HL-60 (cell line): ENCODE results near the gene PLG.
"Not testable (repeated sequence)": the region's sequence is repeated elsewhere in the genome, so short reads cannot be mapped to it uniquely, and the experiment has no call there.

Experiments
- DNase-seq, 2 experiments: peaks; one replicate each; pipeline ENCODE4 v3.0.0-alpha.2; 2010 to 2020; ENCODE audit warnings: low read depth in 1 of 2, low spot score in 1 of 2
- H3K27ac ChIP-seq: fragments of 250-450 bp; sonication (Bioruptor Pico); replicated peaks from 2 replicates; pipeline ENCODE4 v1.5.1; 2020; ENCODE audit warnings: mild to moderate bottlenecking, moderate library complexity
- H3K27me3 ChIP-seq: fragments of 250-450 bp; sonication (Bioruptor Pico); 2 replicates; pipeline ENCODE4 v1.5.1; 2021; ENCODE audit warnings: mild to moderate bottlenecking, moderate library complexity; ENCODE audit not compliant: insufficient read depth, poor library complexity, severe bottlenecking
- H3K4me3 ChIP-seq: replicated peaks from 2 replicates; pipeline ENCODE4 v1.5.1; 2011; ENCODE audit warnings: mild to moderate bottlenecking, control low read depth, low read length; ENCODE audit not compliant: insufficient read depth
- GABPA ChIP-seq: IDR thresholded peaks from 2 replicates; pipeline ENCODE4 v1.6.1; 2012; ENCODE audit warnings: low read depth
- POLR2AphosphoS5 ChIP-seq: IDR thresholded peaks from 2 replicates; pipeline ENCODE4 v1.6.1; 2012; ENCODE audit warnings: low read depth
- SPI1 ChIP-seq: IDR thresholded peaks from 2 replicates; pipeline ENCODE4 v1.6.1; 2012; ENCODE audit warnings: low read depth, mild to moderate bottlenecking, borderline replicate concordance
- TF ChIP-seq, protein P1 (sequence below): IDR thresholded peaks from one replicate; pipeline ENCODE4 v1.5.1; 2011; ENCODE audit warnings: low read length, control low read depth, inconsistent platforms; ENCODE audit not compliant: insufficient read depth
- TF ChIP-seq, protein P2 (sequence below): IDR thresholded peaks from 2 replicates; pipeline ENCODE4 v1.6.1; 2012; ENCODE audit warnings: low read depth; ENCODE audit not compliant: insufficient replicate concordance

Gene PLG

DNA sequence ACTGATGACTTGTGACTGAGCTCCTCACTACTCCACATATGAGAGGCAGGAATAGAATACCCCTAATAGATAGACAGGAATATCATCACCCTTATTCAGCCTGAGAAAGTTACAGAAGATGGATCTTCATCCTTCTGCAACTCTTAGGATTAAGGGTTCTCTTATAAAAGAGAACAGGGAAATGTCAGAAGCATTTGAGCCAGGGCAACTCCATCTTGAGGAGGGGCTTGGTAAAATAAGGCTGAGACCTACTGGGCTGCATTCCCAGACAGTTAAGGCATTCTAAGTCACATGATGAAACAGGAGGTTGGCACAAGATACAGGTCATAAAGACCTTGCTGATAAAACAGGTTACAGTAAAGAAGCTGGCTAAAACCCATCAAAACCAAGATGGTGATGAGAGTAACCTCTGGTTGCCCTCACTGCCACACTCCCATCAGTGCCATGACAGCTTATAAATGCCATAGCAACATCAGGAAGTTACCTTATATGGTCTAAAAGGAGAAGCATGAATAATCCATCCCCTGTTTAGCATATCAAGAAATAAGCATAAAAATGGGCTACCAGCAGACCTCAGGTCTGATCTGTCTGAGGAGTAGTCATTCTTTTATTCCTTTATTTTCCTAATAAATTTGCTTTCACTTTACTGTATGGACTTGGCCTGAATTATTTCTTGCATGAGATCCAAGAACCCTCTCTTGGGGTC lies 97.9 kb downstream of the PLG start:
- no peak for DNase-seq
- Histone ChIP-seq H3K4me3 (no peak overlapping the region), H3K27me3 (no peaks in the 10 kb centered on the region), H3K27ac (no peak overlapping the region)
- TF ChIP-seq GABPA (no peak), SPI1 (no peak), POLR2AphosphoS5 (no peak)
- TF ChIP-seq, protein P1, sequence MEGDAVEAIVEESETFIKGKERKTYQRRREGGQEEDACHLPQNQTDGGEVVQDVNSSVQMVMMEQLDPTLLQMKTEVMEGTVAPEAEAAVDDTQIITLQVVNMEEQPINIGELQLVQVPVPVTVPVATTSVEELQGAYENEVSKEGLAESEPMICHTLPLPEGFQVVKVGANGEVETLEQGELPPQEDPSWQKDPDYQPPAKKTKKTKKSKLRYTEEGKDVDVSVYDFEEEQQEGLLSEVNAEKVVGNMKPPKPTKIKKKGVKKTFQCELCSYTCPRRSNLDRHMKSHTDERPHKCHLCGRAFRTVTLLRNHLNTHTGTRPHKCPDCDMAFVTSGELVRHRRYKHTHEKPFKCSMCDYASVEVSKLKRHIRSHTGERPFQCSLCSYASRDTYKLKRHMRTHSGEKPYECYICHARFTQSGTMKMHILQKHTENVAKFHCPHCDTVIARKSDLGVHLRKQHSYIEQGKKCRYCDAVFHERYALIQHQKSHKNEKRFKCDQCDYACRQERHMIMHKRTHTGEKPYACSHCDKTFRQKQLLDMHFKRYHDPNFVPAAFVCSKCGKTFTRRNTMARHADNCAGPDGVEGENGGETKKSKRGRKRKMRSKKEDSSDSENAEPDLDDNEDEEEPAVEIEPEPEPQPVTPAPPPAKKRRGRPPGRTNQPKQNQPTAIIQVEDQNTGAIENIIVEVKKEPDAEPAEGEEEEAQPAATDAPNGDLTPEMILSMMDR: no peak
- TF ChIP-seq, protein P2, sequence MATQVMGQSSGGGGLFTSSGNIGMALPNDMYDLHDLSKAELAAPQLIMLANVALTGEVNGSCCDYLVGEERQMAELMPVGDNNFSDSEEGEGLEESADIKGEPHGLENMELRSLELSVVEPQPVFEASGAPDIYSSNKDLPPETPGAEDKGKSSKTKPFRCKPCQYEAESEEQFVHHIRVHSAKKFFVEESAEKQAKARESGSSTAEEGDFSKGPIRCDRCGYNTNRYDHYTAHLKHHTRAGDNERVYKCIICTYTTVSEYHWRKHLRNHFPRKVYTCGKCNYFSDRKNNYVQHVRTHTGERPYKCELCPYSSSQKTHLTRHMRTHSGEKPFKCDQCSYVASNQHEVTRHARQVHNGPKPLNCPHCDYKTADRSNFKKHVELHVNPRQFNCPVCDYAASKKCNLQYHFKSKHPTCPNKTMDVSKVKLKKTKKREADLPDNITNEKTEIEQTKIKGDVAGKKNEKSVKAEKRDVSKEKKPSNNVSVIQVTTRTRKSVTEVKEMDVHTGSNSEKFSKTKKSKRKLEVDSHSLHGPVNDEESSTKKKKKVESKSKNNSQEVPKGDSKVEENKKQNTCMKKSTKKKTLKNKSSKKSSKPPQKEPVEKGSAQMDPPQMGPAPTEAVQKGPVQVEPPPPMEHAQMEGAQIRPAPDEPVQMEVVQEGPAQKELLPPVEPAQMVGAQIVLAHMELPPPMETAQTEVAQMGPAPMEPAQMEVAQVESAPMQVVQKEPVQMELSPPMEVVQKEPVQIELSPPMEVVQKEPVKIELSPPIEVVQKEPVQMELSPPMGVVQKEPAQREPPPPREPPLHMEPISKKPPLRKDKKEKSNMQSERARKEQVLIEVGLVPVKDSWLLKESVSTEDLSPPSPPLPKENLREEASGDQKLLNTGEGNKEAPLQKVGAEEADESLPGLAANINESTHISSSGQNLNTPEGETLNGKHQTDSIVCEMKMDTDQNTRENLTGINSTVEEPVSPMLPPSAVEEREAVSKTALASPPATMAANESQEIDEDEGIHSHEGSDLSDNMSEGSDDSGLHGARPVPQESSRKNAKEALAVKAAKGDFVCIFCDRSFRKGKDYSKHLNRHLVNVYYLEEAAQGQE: no peak

- H3K4me3 ChIP-seq: no peak overlapping the region
- H3K27ac ChIP-seq: no peak overlapping the region
- no peaks in the 10 kb centered on the region for H3K27me3 ChIP-seq
- TF ChIP-seq, protein P1: no peak
- TF ChIP-seq, protein P2: no peak
- TF ChIP-seq POLR2AphosphoS5 (no peak), GABPA (no peak), SPI1 (no peak)
- no peak for DNase-seq
These were observed 99.4 kb downstream of the PLG start for GRCh38 chr6:160801418-160801817.

- H3K4me3 ChIP-seq, H3K27ac ChIP-seq, DNase-seq, H3K27me3 ChIP-seq: not testable (repeated sequence)
These were observed 100.0 kb downstream of the PLG start for GRCh38 chr6:160802049-160802448.
